Activated CD4-positive, CD25-positive, alpha-beta regulatory T cell (primary cell): Measurements from ENCODE around the gene NXPE1.

Experiments
- DNase-seq, 4 experiments: peaks; one replicate each; lab custom pipeline; 2025; lab: John Stamatoyannopoulos, UW

NXPE1 gene

GRCh38 chr11:114562166-114562916 is 2.7 kb upstream of the NXPE1 start:
- no peak for DNase-seq

- no peak for DNase-seq
These were observed 3.5 kb downstream of the NXPE1 start for GRCh38 chr11:114556135-114556534.

- DNase-seq = no peak
These were observed 6.0 kb downstream of the NXPE1 start for GRCh38 chr11:114553642-114554041.

DNA sequence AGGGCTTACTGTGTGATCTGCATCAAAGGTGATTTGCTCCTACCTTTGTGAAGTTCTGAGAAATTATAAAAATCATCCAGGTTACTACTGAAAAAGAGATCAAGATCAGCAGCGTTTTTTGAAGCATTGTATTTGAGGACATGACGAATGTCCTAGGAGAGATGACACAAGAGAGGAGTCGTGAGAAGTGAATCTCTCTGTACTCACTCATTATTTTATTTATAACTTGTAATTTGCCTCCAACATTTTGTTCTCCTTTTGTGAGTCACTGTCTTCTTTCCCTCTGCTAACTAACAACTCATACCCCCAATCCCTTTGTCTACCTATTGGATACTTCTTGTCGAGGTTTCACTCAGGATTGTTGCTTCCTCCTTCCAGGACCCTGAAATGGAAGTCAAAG is 8.6 kb downstream of the NXPE1 start:
- no peak for DNase-seq

DNA sequence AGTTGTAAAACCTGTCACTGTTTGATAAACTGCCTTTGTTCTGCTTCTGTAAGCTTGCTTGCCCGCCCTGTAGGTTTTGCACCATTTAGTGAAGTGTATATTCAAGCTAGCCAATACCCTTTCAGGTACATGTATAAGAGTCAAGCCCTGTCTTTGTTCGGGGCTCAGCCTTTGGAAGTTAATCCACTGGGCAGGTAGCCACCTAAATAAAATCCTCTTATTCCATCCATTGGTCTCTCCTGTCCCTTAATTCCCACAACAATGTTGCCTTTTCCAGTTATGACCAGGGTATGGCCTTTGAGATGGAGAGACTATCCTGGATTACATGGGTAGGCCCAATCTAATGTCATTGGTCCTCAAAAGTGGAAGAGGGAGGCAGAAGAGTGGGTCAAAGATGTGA is 34.0 kb downstream of the NXPE1 start:
- no peak for DNase-seq

GRCh38 chr11:114524122-114524521 is 35.6 kb downstream of the NXPE1 start:
- no peak for DNase-seq

DNA sequence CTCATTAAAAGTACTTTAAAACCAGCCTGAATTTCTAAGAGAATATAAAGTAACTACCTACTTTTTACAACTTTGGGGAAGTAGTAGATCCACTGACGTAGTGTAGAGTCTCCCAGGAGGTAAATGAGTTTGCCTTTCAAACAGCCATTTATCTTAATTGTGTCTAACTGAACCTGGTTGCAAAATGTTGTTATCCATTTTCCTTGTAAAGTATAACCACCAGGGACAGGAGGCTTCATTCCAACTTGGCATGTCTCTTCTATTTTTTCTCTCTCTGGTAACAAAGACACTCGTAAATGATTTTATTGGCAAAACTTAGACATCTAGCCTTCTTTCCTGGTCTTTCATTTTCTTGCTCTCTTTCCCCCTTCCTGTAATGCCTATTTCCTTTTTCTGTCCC is 36.9 kb downstream of the NXPE1 start:
- DNase-seq = no peak

DNA sequence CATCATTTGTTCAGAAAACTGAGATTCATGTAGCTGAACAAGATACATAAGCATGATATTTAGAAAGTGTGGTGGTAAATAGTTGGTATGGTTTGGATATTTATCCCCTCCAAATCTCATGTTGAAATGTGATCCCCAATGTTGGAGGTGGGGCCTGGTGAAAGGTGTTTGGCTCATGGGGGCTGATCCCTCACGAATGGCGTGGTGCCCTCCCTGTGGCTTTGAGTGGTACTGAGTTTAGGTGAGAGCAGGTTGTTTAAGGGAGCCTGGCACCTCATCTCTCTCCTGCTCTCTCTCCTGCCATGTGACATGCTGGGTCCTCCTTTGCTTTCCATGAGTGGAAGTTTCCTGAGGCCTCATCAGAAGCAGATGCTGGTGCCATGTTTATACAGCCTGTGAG is 48.1 kb downstream of the NXPE1 start:
- DNase-seq = no peak

- DNase-seq = no peak
These were observed 48.6 kb downstream of the NXPE1 start for GRCh38 chr11:114511079-114511478.

- no peak for DNase-seq
These were observed 57.8 kb downstream of the NXPE1 start for GRCh38 chr11:114501901-114502300.

DNA sequence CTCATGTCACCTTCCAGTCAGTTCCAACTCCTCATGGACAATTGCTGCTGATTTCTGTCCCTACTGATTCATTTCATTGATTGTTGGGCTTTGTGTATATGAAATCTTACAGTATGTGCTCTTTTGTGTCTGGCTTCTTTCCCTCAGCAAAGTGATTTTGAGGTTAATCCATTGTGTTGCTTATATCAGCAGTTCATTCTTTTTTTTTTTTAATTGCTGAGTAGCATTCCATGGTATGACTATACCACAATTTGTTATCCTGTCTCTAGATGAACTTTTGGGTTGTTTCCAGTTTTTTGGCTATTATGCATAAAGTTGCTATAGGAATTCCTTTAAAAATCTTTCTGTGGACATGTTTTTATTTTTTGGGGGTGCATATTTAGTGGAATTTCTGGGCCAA is 59.9 kb downstream of the NXPE1 start:
- DNase-seq = no peak

DNA sequence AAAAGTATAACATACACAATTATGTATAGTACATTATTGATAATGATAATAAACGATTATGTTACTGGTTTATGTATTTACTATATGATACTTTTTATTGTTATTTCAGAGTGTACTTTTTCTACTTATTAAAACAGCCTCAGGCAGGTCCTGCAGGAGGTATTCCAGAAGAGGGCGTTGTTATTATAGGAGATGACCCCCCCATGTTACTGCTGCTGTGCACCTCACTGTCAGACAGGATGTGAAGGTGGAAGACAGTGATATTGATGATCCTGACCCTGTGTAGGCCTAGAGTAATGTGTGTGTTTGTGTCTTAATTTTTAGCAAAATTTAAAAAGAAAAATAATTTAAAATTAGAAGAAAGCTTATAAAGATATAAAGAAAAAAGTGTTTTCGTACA is 62.8 kb downstream of the NXPE1 start:
- no peak for DNase-seq

- DNase-seq = no peak
These were observed 75.8 kb downstream of the NXPE1 start for GRCh38 chr11:114483929-114484328.

GRCh38 chr11:114482114-114482513 is 77.6 kb downstream of the NXPE1 start:
- no peak for DNase-seq

DNA sequence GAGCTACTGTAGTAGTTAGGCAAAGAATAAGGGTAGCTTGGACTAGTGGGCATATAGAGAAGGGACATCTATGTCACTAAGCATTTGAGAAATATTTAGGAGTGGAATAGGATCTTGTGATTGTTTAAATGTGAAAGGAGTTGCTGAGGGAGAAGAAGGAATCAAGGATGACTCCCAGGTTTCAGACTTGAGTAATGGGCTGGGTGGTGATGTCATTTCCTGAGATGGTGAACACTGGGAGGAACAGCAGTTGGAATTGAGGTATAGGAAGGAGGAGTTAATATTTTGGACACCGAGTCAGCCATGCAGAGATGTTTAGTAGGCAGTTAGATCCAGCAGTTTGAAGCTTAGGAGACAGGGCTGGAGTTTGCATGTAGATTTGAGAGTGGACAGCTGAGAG is 80.3 kb downstream of the NXPE1 start:
- DNase-seq = no peak

DNA sequence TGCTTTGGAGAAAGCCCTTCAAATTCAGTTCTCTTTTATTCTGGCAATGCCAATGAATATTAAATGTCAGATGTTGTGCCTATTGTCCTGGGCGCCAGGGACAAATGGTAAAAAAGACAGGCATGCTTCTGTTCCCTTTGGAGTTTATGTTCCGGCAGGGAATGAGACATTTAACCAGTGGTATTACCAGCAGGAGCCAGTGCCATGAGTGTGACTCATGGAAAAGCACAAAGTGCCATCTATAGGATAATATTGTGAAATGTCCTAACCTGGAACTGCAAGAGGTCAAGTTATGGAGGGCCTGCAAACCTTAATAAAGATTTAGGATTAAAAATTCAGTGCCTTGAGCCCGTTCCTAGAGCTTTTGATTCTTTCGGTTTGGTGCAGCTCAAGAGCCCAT is 80.9 kb downstream of the NXPE1 start:
- no peak for DNase-seq

- no peak for DNase-seq
These were observed 81.7 kb downstream of the NXPE1 start for GRCh38 chr11:114478001-114478410.

DNA sequence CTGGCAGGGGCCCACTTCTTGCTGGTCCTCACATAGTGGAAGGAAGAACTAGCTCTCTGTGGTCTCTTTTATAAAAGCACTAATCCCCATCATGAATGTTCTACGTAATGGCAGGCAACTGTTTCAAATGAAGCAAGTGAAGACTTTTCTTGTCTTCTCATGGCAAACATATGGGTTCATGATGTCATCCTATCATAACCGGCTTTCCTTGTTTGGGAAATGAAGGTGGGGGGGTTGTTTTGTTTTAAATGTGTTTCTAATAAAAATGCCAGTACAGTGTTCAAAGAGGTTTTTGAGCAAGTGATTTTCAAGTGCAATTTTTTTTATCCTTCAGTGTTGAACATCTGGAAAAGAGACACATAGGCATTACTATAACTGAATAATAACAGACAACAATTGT is 87.0 kb downstream of the NXPE1 start:
- no peak for DNase-seq
